Spleen (tissue), 13 donors: Measurements from ENCODE around the gene MFSD2B. TPM values are rescaled to one million over a fixed set of nuclear protein-coding genes. Genes with fewer than 3 reads are reported as not detected.
A peak's percentile ranks its signal among the peaks of the same experiment; 100 is the strongest.

ENCODE experiments used
- DNase-seq: peaks from one replicate; pipeline ENCODE4 v3.0.0-alpha.2; 2020
- H3K27ac ChIP-seq, 8 donors: fragments of 200-600 bp; sonication (generic) in 7 of 8; 1 replicate in 4 of 8; 2 replicates in 4 of 8; pipeline versions ENCODE4 v1.5.0 to v1.8.0; 2016 to 2021; ENCODE audit warnings: inconsistent platforms in 4 of 8, mild to moderate bottlenecking in 4 of 8, moderate library complexity in 1 of 8
- H3K27me3 ChIP-seq, 7 donors: fragments of 200-600 bp; sonication (generic) in 6 of 7; replicated peaks in 1 of 7; 1 replicate in 4 of 7; 2 replicates in 3 of 7; pipeline versions ENCODE4 v1.5.0 to v1.8.0; 2016 to 2021; ENCODE audit warnings: inconsistent platforms in 3 of 7, mild to moderate bottlenecking in 1 of 7
- H3K36me3 ChIP-seq, 6 donors: fragments of 200-600 bp; sonication (generic) in 5 of 6; 1 replicate in 4 of 6; 2 replicates in 2 of 6; pipeline versions ENCODE4 v1.5.0 to v1.8.0; 2016 to 2021; ENCODE audit warnings: inconsistent platforms in 2 of 6
- H3K4me1 ChIP-seq, 6 donors: fragments of 200-600 bp; sonication (generic) in 5 of 6; 1 replicate in 3 of 6; 2 replicates in 3 of 6; pipeline versions ENCODE4 v1.5.0 to v1.8.0; 2016 to 2021; ENCODE audit warnings: inconsistent platforms in 3 of 6
- H3K4me3 ChIP-seq, 8 donors: fragments of 200-600 bp; sonication (generic) in 7 of 8; 1 replicate in 4 of 8; 2 replicates in 4 of 8; pipeline versions ENCODE4 v1.5.0 to v1.8.0; 2016 to 2021; ENCODE audit warnings: inconsistent platforms in 4 of 8, mild to moderate bottlenecking in 4 of 8, moderate library complexity in 2 of 8
- H3K9me3 ChIP-seq, 8 donors: fragments of 200-600 bp; sonication (generic) in 7 of 8; 1 replicate in 4 of 8; 2 replicates in 4 of 8; pipeline versions ENCODE4 v1.5.0 to v1.8.0; 2016 to 2021; ENCODE audit warnings: inconsistent platforms in 4 of 8
- CTCF ChIP-seq, 11 experiments: fragments of 200-600 bp in 7 of 11; fragments of 450-650 bp in 4 of 11; sonication (generic) in 4 of 11; IDR thresholded peaks in 8 of 11; conservative IDR thresholded peaks in 3 of 11; 1 replicate in 7 of 11; 2 replicates in 4 of 11; pipeline versions ENCODE4 v1.4.0 to v1.8.0; 2016 to 2021; ENCODE audit warnings: antibody characterized with exemption in 11 of 11, inconsistent platforms in 4 of 11, mild to moderate bottlenecking in 1 of 11
- POLR2A ChIP-seq, 3 donors: fragments of 450-650 bp; IDR thresholded peaks; one replicate each; pipeline ENCODE4 v1.5.1; 2017; ENCODE audit warnings: antibody characterized with exemption in 3 of 3, mild to moderate bottlenecking in 1 of 3
- POLR2AphosphoS5 ChIP-seq, 3 donors: sonication (generic); formaldehyde crosslinking; IDR thresholded peaks; one replicate each; pipeline ENCODE4 v1.5.1; 2017; ENCODE audit warnings: antibody characterized with exemption in 3 of 3
- WGBS, 5 donors: extraction: QIAGEN DNeasy Blood & Tissue Kit in 3 of 5; methylation state at CpG; one replicate each; pipeline versions ENCODE4 v1.1.5 to v1.1.7; 2013 to 2018; 5-methylcytosine and 5-hydroxymethylcytosine counted together
- intact Hi-C: fragments of 100-400 bp; cut with DNase I; formaldehyde crosslinking; loops from one replicate; pipeline ENCODE4 v1.15.0; 2023; ENCODE audit warnings: low total_unique reads
- long read RNA-seq, 2 donors: transcript quantifications; one replicate each; lab custom pipeline, GENCODE V29; 2026
- polyA plus RNA-seq, 3 donors: library from polyadenylated mRNA; stranded (reverse); fragments of 200-250 nt; gene quantifications; one replicate each; pipeline ENCODE4 v1.2.1, GENCODE V29; 2013
- total RNA-seq, 7 donors: library from RNA; depleted of rRNA in 3 of 7; stranded (reverse); fragments of >200 nt in 3 of 7; fragmentation: NEBNext Ultra II Directional in 4 of 7; extraction: Animal tissue kit (Norgen Biotek cat#: 25700) in 4 of 7; gene quantifications; one replicate each; pipeline versions ENCODE4 v1.1.0 to v1.2.1, GENCODE V29; 2016 to 2021
- donor health status: healthy with polysubstance abuse.
- donor health status: DM: no; HTN: no; CAD: no; lungs with moderate emphysema.
- donor health status: DM: no; HTN: no; CAD: no.
- donor health status: Bipolar disorder and iron deficiency.
- donor health status: healthy.
- donor health status: DM: no; HTN: no; CAD: no.
- donor health status: DM: yes; HTN: yes; CAD: no.

Gene MFSD2B
- total RNA-seq (1 to 10 TPM in 4 of 7 donors, under 1 TPM in 3; 0.32 to 3.1 (median 1.0) TPM), polyA plus RNA-seq (under 1 TPM; 0.09 to 0.29 (median 0.13) TPM)
- long read RNA-seq, donor 1: 0 reads
- long read RNA-seq, donor 2, partial matches to known transcripts: 0 of 1 reads
- long read RNA-seq, donor 2, other reads (novel, unspliced or antisense): 0 of 1 reads

- peaks cover 3 to 19% (median 13%) of the 10 kb centered on the region in 6 donors for H3K4me1 ChIP-seq
- H3K36me3 ChIP-seq: no peaks in the 10 kb centered on the region
- peaks cover 0 to 35% (median 22%) of the 10 kb centered on the region in 7 donors for H3K27me3 ChIP-seq
- 3 to 13% (median 4%) methylated on average over 23 to 75 of the region's 75 CpGs for WGBS, 5 donors
- H3K9me3 ChIP-seq: no peaks in the 10 kb centered on the region
- peak within 1 kb of the TSS in 1 of 8 donors; percentile 26 for H3K27ac ChIP-seq
- no peak for DNase-seq
- TF ChIP-seq POLR2AphosphoS5 (IDR thresholded peaks at IDR 0.05) (no peak), CTCF (IDR thresholded peaks at IDR 0.05 in 8 of 11, conservative IDR thresholded peaks at IDR 0.05 in 3 of 11) (no peak), POLR2A (IDR thresholded peaks at IDR 0.05) (no peak)
- peak within 1 kb of the TSS; percentile 15 to 64 (median 24) for H3K4me3 ChIP-seq
- intact Hi-C loops: no loop called here
These were observed at the start of gene MFSD2B for GRCh38 chr2:24009680-24010476. Gene MFSD2B (plus strand): TSS chr2:24010085. CDS start chr2:24010097, 12 bp downstream.

GRCh38 chr2:23967846-23968245 lies 42.0 kb upstream of the MFSD2B start:
- Histone ChIP-seq H3K27ac (no peak overlapping the region), H3K9me3 (no peaks in the 10 kb centered on the region), H3K36me3 (peaks cover 3 to 43% (median 10%) of the 10 kb centered on the region in 6 donors), H3K27me3 (no peaks in the 10 kb centered on the region), H3K4me1 (no peaks in the 10 kb centered on the region), H3K4me3 (no peak overlapping the region)
- WGBS, 5 donors: 94 to 97% (median 97%) methylated on average over 4 of the region's 4 CpGs
- no peak for DNase-seq
- no peak for TF ChIP-seq POLR2A (IDR thresholded peaks at IDR 0.05)
- TF ChIP-seq CTCF (IDR thresholded peaks at IDR 0.05 in 8 of 11, conservative IDR thresholded peaks at IDR 0.05 in 3 of 11): no peak
- no peak for TF ChIP-seq POLR2AphosphoS5 (IDR thresholded peaks at IDR 0.05)
- intact Hi-C loops: no loop called here

GRCh38 chr2:23976883-23977282 lies 33.0 kb upstream of the MFSD2B start:
- Histone ChIP-seq H3K36me3 (peaks cover 2 to 62% (median 20%) of the 10 kb centered on the region in 6 donors), H3K4me3 (no peak overlapping the region), H3K4me1 (no peaks in the 10 kb centered on the region), H3K9me3 (no peaks in the 10 kb centered on the region), H3K27me3 (no peaks in the 10 kb centered on the region), H3K27ac (no peak overlapping the region)
- intact Hi-C loops: no loop called here
- 87 to 98% (median 97%) methylated on average over 8 of the region's 8 CpGs for WGBS, 5 donors
- TF ChIP-seq CTCF (IDR thresholded peaks at IDR 0.05 in 8 of 11, conservative IDR thresholded peaks at IDR 0.05 in 3 of 11): no peak
- no peak for TF ChIP-seq POLR2A (IDR thresholded peaks at IDR 0.05)
- TF ChIP-seq POLR2AphosphoS5 (IDR thresholded peaks at IDR 0.05): no peak
- no peak for DNase-seq

GRCh38 chr2:23988371-23988770 lies 21.5 kb upstream of the MFSD2B start:
- intact Hi-C loops: no loop called here
- WGBS, 5 donors: 50 to 65% (median 59%) methylated on average over 2 of the region's 2 CpGs
- Histone ChIP-seq H3K27me3 (no peaks in the 10 kb centered on the region), H3K4me1 (no peaks in the 10 kb centered on the region), H3K9me3 (no peaks in the 10 kb centered on the region), H3K36me3 (peaks cover 0 to 53% (median 20%) of the 10 kb centered on the region in 6 donors), H3K4me3 (no peak overlapping the region), H3K27ac (no peak overlapping the region)
- no peak for DNase-seq
- peak in 3 of 11 experiments; percentile 18 to 30 (median 23) for TF ChIP-seq CTCF (IDR thresholded peaks at IDR 0.05 in 8 of 11, conservative IDR thresholded peaks at IDR 0.05 in 3 of 11)
- no peak for TF ChIP-seq POLR2AphosphoS5 (IDR thresholded peaks at IDR 0.05)
